ENCODE results near the gene RNASET2. TPM values are rescaled to one million over a fixed set of nuclear protein-coding genes. Genes with fewer than 3 reads are reported as not detected.

The RNASET2 gene
- total and polyA plus RNA-seq, 2 of the 13 experiments (the other 11 are each of a cell fraction or from before 2014, with no cell fraction given) = 44.6 to 597 TPM

GRCh38 chr6:166932116-166932515 lies 24.2 kb downstream of the RNASET2 start:
- no peaks in the 10 kb centered on the region for H3K4me1 ChIP-seq (ENCODE audit: insufficient read depth, low read length)
- H3K4me2 ChIP-seq (ENCODE audit: low read depth, low read length) = no peak overlapping the region
- peaks cover 6% of the 10 kb centered on the region for H3K79me2 ChIP-seq (ENCODE audit: insufficient read depth, low read length)
- POLR2A ChIA-PET = no interaction called here
- BruUV-seq (replicated peaks) = no TSS peak
- H3K9ac ChIP-seq (ENCODE audit: insufficient read depth, low read depth, low read length) = no peak overlapping the region
- H3K27me3 ChIP-seq (ENCODE audit: control insufficient read depth in 1 of 2, insufficient read depth in 2 of 2, low read length in 2 of 2) = no peaks in the 10 kb centered on the region
- H3K36me3 ChIP-seq (replicated peaks in 1 of 2; ENCODE audit: control insufficient read depth in 1 of 2, insufficient read depth in 2 of 2, low read length in 2 of 2) = peaks cover 65 to 96% of the 10 kb centered on the region in 2 experiments
- intact Hi-C loops (cut with micrococcal nuclease; ENCODE audit: unreplicated experiment) (no loop called here), in situ Hi-C loops (cut with HindIII; ENCODE audit: extremely low pct_ligation_motif_present, low pct_unique_long_range_greater_than_20kb) (no loop called here)
- H3K9me3 ChIP-seq (ENCODE audit: low read length) = no peaks in the 10 kb centered on the region
- DNase-seq (ENCODE audit: low spot score) (no peak), FAIRE-seq (no peak), ATAC-seq (no peak; the same call in 2 of the 3 replicates)
- no peak for TF ChIP-seq SKI (IDR thresholded peaks at IDR 0.05; ENCODE audit: partially characterized antibody)
- TF ChIP-seq PAWR (CRISPR knock-in tag; IDR thresholded peaks at IDR 0.05; ENCODE audit: borderline replicate concordance) = no peak
- no peak for TF ChIP-seq MLLT10 (CRISPR knock-in tag; IDR thresholded peaks at IDR 0.05)
- 91% methylated on average over 5 of the region's 6 CpGs for WGBS (ENCODE audit: low lambda C conversion rate)
- H3K27ac ChIP-seq (ENCODE audit: extremely low read length, insufficient read depth, low read length) = no peak overlapping the region
- no peak overlapping the region for H2AFZ ChIP-seq (ENCODE audit: low read length)
- CTCF ChIA-PET (ENCODE audit: low intra/inter-chr PET ratio, low total read pairs) = no interaction called here
- peaks cover 59% of the 10 kb centered on the region for H4K20me1 ChIP-seq (ENCODE audit: insufficient read depth, low read length)
- no peak overlapping the region for H3K4me3 ChIP-seq (replicated peaks in 1 of 3; ENCODE audit: insufficient read depth in 1 of 3, low read depth in 2 of 3, low read length in 3 of 3)

GRCh38 chr6:166931426-166931970 lies 24.9 kb downstream of the RNASET2 start:
- H3K4me3 ChIP-seq (replicated peaks in 1 of 3; ENCODE audit: insufficient read depth in 1 of 3, low read depth in 2 of 3, low read length in 3 of 3) = no peak overlapping the region
- no peak overlapping the region for H3K27ac ChIP-seq (ENCODE audit: extremely low read length, insufficient read depth, low read length)
- no peak overlapping the region for H2AFZ ChIP-seq (ENCODE audit: low read length)
- no peaks in the 10 kb centered on the region for H3K27me3 ChIP-seq (ENCODE audit: control insufficient read depth in 1 of 2, insufficient read depth in 2 of 2, low read length in 2 of 2)
- no peak overlapping the region for H3K9ac ChIP-seq (ENCODE audit: insufficient read depth, low read depth, low read length)
- peaks cover 62 to 97% of the 10 kb centered on the region in 2 experiments for H3K36me3 ChIP-seq (replicated peaks in 1 of 2; ENCODE audit: control insufficient read depth in 1 of 2, insufficient read depth in 2 of 2, low read length in 2 of 2)
- ATAC-seq = no peak
- H3K4me1 ChIP-seq (ENCODE audit: insufficient read depth, low read length) = no peaks in the 10 kb centered on the region
- FAIRE-seq = no peak
- POLR2A ChIA-PET = no interaction called here
- WGBS (ENCODE audit: low lambda C conversion rate) = 96% methylated on average over 14 of the region's 14 CpGs
- intact Hi-C loops (cut with micrococcal nuclease; ENCODE audit: unreplicated experiment) = no loop called here
- no peaks in the 10 kb centered on the region for H3K9me3 ChIP-seq (ENCODE audit: low read length)
- BruUV-seq (replicated peaks) = no TSS peak
- CTCF ChIA-PET (ENCODE audit: low intra/inter-chr PET ratio, low total read pairs) = no interaction called here
- peaks cover 65% of the 10 kb centered on the region for H4K20me1 ChIP-seq (ENCODE audit: insufficient read depth, low read length)
- H3K4me2 ChIP-seq (ENCODE audit: low read depth, low read length) = no peak overlapping the region
- peaks cover 6% of the 10 kb centered on the region for H3K79me2 ChIP-seq (ENCODE audit: insufficient read depth, low read length)
- in situ Hi-C loops (cut with HindIII; ENCODE audit: extremely low pct_ligation_motif_present, low pct_unique_long_range_greater_than_20kb) = no loop called here
- no peak for DNase-seq (ENCODE audit: low spot score)
- TF ChIP-seq CREB3 (CRISPR knock-in tag; IDR thresholded peaks at IDR 0.05) (no peak), POLR2A (IDR thresholded peaks at IDR 0.05; ENCODE audit: insufficient read depth in 1 of 2, low read depth in 2 of 2, low read length in 2 of 2) (0 out of 4 replicates have a peak, but pooled peaks of 1 of the 2 experiments have one; percentile 15), KDM2A (CRISPR knock-in tag; IDR thresholded peaks at IDR 0.05; ENCODE audit: borderline replicate concordance, low read depth) (no peak), RBM22 (optimal IDR thresholded peaks at IDR 0.05; ENCODE audit: low read length) (peak; percentile 45), ZNF660 (CRISPR knock-in tag; IDR thresholded peaks at IDR 0.05; ENCODE audit: borderline replicate concordance, low read depth) (no peak), MNT (IDR thresholded peaks at IDR 0.05) (no peak), CENPX (CRISPR knock-in tag; IDR thresholded peaks at IDR 0.05) (no peak)

Data from HepG2 (cell line).